Peyer's patch (tissue), 4 donors: ENCODE results near the gene DNAH3.

Experiments
- POLR2A ChIP-seq, 2 donors: fragments of 450-650 bp; IDR thresholded peaks; one replicate each; pipeline ENCODE4 v1.5.1; 2017; ENCODE audit warnings: antibody characterized with exemption in 2 of 2, mild to moderate bottlenecking in 2 of 2, moderate library complexity in 2 of 2
- TF ChIP-seq, protein P1 (sequence below), 6 experiments: fragments of 450-650 bp in 4 of 6; fragments of 200-600 bp in 2 of 6; sonication (generic) in 1 of 6; IDR thresholded peaks; one replicate each; pipeline ENCODE4 v1.5.1; 2017 to 2019; ENCODE audit warnings: antibody characterized with exemption in 6 of 6, mild to moderate bottlenecking in 3 of 6, moderate library complexity in 1 of 6

DNA sequence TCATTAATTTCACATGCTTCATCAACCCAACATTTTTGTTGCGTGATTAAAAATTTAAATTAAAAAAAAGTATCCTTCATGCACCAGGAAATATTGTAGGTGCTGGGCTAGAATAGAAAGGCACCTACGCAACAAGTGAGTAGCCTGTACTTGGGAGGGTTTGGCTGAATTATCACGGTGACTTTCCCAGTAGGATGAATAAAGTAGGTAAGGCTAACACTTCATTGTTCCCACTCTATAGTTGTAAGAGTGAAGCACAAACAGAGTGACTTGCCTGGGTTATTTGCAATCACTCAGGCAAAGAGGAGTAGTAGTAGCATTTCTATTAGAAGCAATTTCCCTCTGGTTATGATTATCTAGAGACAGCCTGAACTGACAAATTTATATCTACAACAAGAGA, 62.5 kb downstream of the DNAH3 start:
- TF ChIP-seq, protein P1, sequence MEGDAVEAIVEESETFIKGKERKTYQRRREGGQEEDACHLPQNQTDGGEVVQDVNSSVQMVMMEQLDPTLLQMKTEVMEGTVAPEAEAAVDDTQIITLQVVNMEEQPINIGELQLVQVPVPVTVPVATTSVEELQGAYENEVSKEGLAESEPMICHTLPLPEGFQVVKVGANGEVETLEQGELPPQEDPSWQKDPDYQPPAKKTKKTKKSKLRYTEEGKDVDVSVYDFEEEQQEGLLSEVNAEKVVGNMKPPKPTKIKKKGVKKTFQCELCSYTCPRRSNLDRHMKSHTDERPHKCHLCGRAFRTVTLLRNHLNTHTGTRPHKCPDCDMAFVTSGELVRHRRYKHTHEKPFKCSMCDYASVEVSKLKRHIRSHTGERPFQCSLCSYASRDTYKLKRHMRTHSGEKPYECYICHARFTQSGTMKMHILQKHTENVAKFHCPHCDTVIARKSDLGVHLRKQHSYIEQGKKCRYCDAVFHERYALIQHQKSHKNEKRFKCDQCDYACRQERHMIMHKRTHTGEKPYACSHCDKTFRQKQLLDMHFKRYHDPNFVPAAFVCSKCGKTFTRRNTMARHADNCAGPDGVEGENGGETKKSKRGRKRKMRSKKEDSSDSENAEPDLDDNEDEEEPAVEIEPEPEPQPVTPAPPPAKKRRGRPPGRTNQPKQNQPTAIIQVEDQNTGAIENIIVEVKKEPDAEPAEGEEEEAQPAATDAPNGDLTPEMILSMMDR (IDR thresholded peaks at IDR 0.05): no peak
- TF ChIP-seq POLR2A (IDR thresholded peaks at IDR 0.05): no peak
